Lower lobe of right lung (tissue), 2 donors: ENCODE results near the gene UST. TPM values are rescaled to one million over a fixed set of nuclear protein-coding genes. Genes with fewer than 3 reads are reported as not detected.

Source experiments
- ATAC-seq, 2 donors: fragments of 200-7000 bp; cut with Tn5 transposase; one replicate each; pipeline ENCODE4 v1.9.1; 2020 to 2022; ENCODE audit warnings: mild to moderate bottlenecking in 2 of 2, moderate library complexity in 2 of 2
- DNase-seq: peaks from one replicate; pipeline ENCODE4 v3.0.0-alpha.2; 2020
- H3K27ac ChIP-seq: fragments of 200-600 bp; one replicate; pipeline ENCODE4 v1.8.0; 2022
- H3K27me3 ChIP-seq: fragments of 200-600 bp; one replicate; pipeline ENCODE4 v1.8.0; 2022; ENCODE audit warnings: low read depth
- H3K36me3 ChIP-seq: fragments of 200-600 bp; one replicate; pipeline ENCODE4 v1.8.0; 2022; ENCODE audit warnings: mild to moderate bottlenecking
- H3K4me1 ChIP-seq: fragments of 200-600 bp; one replicate; pipeline ENCODE4 v1.8.0; 2022
- H3K4me3 ChIP-seq: fragments of 200-600 bp; one replicate; pipeline ENCODE4 v1.8.0; 2022; ENCODE audit warnings: mild to moderate bottlenecking
- H3K9me3 ChIP-seq: fragments of 200-600 bp; one replicate; pipeline ENCODE4 v1.8.0; 2022
- intact Hi-C: fragments of 100-400 bp; cut with DNase I; formaldehyde crosslinking; loops from one replicate; pipeline ENCODE4 v1.11.0; 2022
- total RNA-seq: library from RNA; stranded (reverse); fragmentation: NEBNext Ultra II Directional; extraction: Animal tissue kit (Norgen Biotek cat#: 25700); gene quantifications from one replicate; pipeline ENCODE4 v1.2.1, GENCODE V29; 2021
- TF ChIP-seq, protein P1 (sequence below): fragments of 200-600 bp; IDR thresholded peaks from one replicate; pipeline ENCODE4 v1.8.0; 2022; ENCODE audit warnings: antibody characterized with exemption, mild to moderate bottlenecking
- donor health status: DM: no; HTN: yes; CAD: no; lungs with severe emphysema.

UST gene
- total RNA-seq, 1 donor from 2014 or later, result 11.8 TPM

DNA sequence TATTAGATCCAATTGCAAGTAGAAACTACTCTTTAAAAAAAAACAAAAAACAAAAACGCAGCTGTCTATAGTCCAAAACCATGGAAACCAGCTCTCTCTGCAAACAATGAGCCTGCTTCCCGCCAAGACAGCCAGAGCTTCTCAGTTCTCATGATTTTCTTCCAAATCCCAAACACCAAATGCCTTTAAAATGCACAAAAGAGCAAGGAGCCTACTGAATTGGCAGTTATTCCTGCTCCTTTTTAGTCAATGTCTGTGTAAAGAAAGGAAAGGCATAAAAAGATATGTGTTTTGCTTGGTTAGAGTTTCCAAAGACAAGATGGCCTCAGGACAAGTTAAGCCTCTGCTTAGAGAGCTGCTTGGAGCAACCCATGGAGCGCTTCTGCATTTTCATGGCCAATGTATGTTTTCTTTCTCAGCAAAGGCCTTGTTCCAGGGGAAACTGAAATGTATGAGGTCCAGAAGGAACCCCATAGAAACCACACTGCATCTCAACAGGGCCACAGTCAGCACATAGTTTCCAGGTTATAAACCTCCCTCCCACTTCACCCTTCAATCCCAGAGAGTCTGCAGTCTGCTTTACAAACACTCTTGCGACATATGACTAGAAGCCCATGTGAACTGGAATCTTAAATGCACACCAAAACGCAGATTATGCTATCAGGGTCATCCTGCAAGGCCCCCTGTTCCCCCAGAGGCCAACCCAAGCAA is 361.4 kb downstream of the UST start:
- ATAC-seq (no peak), DNase-seq (no peak)
- intact Hi-C loops, result no loop called here
- Histone ChIP-seq H3K9me3 (no peaks in the 10 kb centered on the region), H3K27ac (no peak overlapping the region), H3K36me3 (no peaks in the 10 kb centered on the region), H3K27me3 (no peaks in the 10 kb centered on the region), H3K4me3 (no peak overlapping the region), H3K4me1 (no peaks in the 10 kb centered on the region)
- TF ChIP-seq, protein P1, sequence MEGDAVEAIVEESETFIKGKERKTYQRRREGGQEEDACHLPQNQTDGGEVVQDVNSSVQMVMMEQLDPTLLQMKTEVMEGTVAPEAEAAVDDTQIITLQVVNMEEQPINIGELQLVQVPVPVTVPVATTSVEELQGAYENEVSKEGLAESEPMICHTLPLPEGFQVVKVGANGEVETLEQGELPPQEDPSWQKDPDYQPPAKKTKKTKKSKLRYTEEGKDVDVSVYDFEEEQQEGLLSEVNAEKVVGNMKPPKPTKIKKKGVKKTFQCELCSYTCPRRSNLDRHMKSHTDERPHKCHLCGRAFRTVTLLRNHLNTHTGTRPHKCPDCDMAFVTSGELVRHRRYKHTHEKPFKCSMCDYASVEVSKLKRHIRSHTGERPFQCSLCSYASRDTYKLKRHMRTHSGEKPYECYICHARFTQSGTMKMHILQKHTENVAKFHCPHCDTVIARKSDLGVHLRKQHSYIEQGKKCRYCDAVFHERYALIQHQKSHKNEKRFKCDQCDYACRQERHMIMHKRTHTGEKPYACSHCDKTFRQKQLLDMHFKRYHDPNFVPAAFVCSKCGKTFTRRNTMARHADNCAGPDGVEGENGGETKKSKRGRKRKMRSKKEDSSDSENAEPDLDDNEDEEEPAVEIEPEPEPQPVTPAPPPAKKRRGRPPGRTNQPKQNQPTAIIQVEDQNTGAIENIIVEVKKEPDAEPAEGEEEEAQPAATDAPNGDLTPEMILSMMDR, result no peak

DNA sequence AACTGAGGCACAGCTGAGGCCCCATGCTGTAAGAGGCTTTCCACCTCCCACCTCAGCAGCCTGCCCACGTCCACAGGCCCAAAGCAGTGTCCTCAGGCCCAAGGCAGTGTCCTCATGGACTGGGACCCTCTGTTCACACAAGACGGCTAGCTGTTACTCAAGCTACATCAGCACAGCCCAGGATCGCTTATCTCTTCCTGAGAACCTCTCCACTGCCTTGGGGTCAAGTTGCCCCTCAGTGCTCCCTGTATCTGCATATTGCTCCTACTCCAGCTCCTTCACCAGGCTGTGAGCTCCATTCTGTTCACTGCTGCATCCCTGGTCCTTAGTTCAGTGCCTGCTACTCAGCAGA is 361.9 kb downstream of the UST start:
- Histone ChIP-seq H3K27me3 (no peaks in the 10 kb centered on the region), H3K9me3 (no peaks in the 10 kb centered on the region), H3K27ac (no peak overlapping the region), H3K36me3 (no peaks in the 10 kb centered on the region), H3K4me3 (no peak overlapping the region), H3K4me1 (no peaks in the 10 kb centered on the region)
- intact Hi-C loops, result no loop called here
- ATAC-seq (no peak), DNase-seq (no peak)
- TF ChIP-seq, protein P1, result no peak

DNA sequence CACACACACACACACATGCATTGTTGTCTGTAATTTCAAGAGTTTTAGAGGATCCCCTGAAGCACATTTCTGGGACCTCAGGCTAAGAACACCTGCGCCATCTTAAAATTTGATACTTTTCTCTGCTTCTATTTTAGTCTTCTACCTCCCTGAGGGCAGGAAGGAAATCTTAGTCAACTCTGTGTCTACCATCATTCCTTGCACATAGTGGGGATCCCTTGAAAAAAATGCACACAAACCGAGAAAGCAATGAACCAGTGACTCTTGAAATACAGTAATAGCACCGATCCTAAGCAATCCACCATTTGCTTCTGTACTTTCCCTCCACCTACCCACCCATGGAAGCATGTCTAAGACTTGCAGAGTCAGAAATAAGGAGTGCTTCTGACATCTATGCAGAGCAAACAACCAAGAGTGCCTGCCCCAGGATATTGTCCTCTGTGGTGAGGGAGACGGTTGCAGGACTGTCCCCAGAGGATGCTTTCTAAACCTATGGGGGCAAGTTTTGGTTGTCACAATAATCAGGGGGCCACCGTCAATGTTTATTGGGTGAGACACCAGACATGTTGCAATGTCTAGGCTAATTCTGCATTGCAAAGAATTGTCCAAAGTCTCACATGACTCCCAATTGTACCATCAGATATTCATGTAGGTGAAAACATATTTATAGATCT is 362.7 kb downstream of the UST start:
- Histone ChIP-seq H3K27ac (no peak overlapping the region), H3K27me3 (no peaks in the 10 kb centered on the region), H3K4me3 (no peak overlapping the region), H3K36me3 (no peaks in the 10 kb centered on the region), H3K4me1 (no peaks in the 10 kb centered on the region), H3K9me3 (no peaks in the 10 kb centered on the region)
- TF ChIP-seq, protein P1, result no peak
- intact Hi-C loops, result no loop called here
- DNase-seq, result no peak
- no peak for ATAC-seq

DNA sequence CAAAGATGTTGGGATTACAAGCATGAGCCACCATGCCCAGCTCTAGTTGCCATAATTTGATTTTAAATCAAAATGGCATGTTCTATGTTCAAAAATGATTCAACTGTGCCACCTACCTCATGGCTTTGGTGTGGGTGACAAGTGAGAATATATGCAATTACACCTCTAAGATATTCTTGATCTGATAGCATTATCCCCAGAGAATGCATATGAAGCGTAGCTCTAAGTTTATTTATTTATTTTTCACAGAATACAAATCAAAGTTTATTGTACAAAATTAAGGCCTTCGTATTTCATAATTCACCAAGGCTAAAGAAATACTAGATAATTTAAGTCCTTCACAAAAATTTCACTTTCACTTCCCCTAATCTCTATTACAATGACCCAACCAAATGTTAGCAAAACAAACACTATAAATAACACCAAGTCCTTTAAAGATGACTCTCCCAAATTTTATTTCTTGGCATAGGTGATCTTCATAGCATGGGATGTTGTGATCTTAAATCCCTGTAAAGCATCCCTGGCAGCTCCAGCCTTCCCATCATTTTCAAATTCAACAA is 364.8 kb downstream of the UST start:
- H3K4me3 ChIP-seq, result no peak overlapping the region
- TF ChIP-seq, protein P1, result no peak
- intact Hi-C loops, result no loop called here
- no peaks in the 10 kb centered on the region for H3K36me3 ChIP-seq
- H3K27me3 ChIP-seq, result no peaks in the 10 kb centered on the region
- no peaks in the 10 kb centered on the region for H3K9me3 ChIP-seq
- H3K4me1 ChIP-seq, result no peaks in the 10 kb centered on the region
- no peak for DNase-seq
- no peak for ATAC-seq
- H3K27ac ChIP-seq, result no peak overlapping the region

DNA sequence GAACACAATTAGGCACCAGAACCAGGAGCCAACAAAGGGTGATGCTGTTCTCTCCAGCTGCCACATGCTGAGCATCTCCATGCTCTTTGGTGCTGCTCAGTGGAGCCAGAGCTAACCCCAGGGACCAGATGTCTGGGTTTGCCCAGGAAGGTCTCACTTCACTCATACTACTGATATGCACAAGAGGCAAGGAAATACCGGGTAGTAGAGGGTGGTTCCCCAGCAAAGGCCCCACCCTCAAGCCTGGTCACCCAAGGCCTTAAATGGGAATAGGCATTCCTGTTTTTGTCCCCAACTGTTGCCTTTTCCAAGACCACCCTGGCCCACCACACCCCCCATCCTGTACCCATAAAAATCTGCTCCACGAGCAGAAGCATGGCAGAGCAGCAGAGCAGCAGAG is 366.1 kb downstream of the UST start:
- no peak for ATAC-seq
- Histone ChIP-seq H3K9me3 (no peaks in the 10 kb centered on the region), H3K27ac (no peak overlapping the region), H3K4me3 (no peak overlapping the region), H3K36me3 (no peaks in the 10 kb centered on the region), H3K27me3 (no peaks in the 10 kb centered on the region), H3K4me1 (no peaks in the 10 kb centered on the region)
- TF ChIP-seq, protein P1, result no peak
- intact Hi-C loops, result no loop called here
- DNase-seq, result no peak
